Kidney glomerular epithelial cell (primary cell): Measurements from ENCODE around the gene JKAMP.

Experiments
- DNase-seq: peaks from one replicate; lab custom pipeline; 2025; lab: John Stamatoyannopoulos, UW

The JKAMP gene

DNA sequence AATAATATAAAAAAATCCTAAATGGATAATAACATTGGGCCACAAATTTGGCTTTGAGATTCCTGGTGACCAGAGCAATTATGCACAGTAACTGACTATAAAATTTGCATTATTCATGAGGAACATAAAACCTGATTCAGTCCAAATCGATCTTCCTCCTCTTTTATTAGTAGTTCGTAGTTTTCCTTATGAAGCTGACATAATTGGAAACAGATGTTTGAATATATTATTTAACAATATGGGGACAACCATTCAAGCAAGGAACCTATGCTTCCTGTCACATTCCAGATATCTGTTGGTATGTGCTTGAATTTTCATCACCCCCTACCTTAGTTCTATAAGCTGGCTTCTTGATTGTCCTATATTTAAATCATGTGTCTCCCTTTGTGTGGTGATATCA lies 57.4 kb downstream of the JKAMP start:
- DNase-seq = no peak

DNA sequence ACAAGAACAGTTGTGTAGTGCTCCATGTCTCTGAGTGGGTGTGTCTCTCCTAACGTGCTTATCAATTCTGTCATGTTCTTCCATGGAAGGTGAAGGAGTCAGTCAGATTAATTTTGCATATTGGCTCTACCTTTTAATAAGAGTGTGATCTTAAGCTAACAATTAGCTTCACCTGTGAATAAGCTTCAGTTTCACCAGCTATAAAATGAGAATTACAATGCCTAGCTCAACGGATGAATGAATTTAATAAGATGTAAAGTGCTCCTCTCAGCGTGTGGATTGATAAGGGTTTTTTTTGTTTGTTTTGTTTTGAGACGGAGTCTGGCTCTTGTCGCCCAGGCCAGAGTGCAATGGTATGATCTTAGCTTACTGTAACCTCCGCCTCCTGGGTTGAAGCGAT lies 59.6 kb downstream of the JKAMP start:
- DNase-seq = no peak

DNA sequence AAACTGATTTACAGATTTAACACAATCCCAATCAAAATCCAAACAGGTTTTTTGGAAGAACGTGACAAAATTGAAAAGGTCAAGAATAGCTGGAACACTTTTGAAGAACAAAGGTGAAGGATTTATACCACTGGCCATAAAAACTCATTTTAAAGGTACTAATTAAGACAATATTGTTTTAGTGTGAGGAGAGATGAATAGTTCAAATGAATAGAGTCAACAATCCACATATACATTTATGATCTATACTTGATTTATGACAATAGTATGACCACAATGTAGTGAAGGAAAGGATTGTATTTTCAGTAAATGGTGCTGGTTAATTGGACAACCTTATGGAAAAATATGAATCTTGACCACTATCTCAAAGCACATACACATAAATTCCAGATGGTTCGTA lies 63.0 kb downstream of the JKAMP start:
- DNase-seq = no peak
